Mucosa of stomach (tissue), 1 donor: Measurements from ENCODE around the gene HS2ST1.
A peak's percentile ranks its signal among the peaks of the same experiment; 100 is the strongest.
"Not testable (repeated sequence)": the region's sequence is repeated elsewhere in the genome, so short reads cannot be mapped to it uniquely, and the experiment has no call there.

Experiments used
- H3K27me3 ChIP-seq: one replicate; pipeline ENCODE4 v1.7.0; 2013; ENCODE audit warnings: mild to moderate bottlenecking, low read length; ENCODE audit not compliant: control insufficient read depth, insufficient read depth
- H3K36me3 ChIP-seq: one replicate; pipeline ENCODE4 v1.7.0; 2013; ENCODE audit warnings: low read length; ENCODE audit not compliant: control insufficient read depth, insufficient read depth
- H3K4me1 ChIP-seq: one replicate; pipeline ENCODE4 v1.7.0; 2013; ENCODE audit warnings: mild to moderate bottlenecking, low read length; ENCODE audit not compliant: control insufficient read depth, insufficient read depth
- H3K4me3 ChIP-seq: one replicate; pipeline ENCODE4 v1.7.0; 2013; ENCODE audit warnings: low read length
- H3K9ac ChIP-seq: one replicate; pipeline ENCODE4 v1.7.0; 2013; ENCODE audit warnings: mild to moderate bottlenecking, low read length, moderate library complexity
- H3K9me3 ChIP-seq: one replicate; pipeline ENCODE4 v1.7.0; 2013; ENCODE audit warnings: mild to moderate bottlenecking, low read length, moderate library complexity; ENCODE audit not compliant: control insufficient read depth
- donor health status: Pancreatic carcinoma.

Gene HS2ST1

DNA sequence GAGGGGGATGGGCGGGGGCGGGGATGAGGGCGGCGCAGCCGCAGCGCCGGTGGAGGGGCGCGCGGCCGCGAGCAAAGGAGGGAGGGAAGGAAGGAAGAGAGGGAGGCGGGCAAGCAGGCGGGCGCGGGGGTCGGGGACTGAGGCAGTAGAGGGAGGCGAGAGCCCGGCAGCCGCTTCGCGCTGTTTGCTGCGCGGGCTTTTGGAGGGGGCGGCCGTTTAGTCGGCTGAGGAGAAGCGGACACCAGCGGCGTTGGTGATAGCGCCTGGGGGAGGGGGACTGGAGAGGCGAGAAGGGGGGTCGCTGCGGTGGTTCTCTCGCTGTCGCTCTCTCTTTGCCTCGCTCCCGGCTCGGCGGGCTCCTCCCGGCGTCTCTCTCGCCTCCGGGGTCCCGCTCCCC lies at the start of gene HS2ST1:
Gene HS2ST1 (plus strand): TSS at position 35 of the 397 bp plus-strand sequence.
- Histone ChIP-seq H3K4me1 (peaks cover 9% of the 10 kb centered on the region), H3K27me3 (no peaks in the 10 kb centered on the region), H3K9ac (peak within 1 kb of the TSS; percentile 83), H3K4me3 (peak within 1 kb of the TSS; percentile 81), H3K36me3 (no peaks in the 10 kb centered on the region), H3K9me3 (no peaks in the 10 kb centered on the region)

DNA sequence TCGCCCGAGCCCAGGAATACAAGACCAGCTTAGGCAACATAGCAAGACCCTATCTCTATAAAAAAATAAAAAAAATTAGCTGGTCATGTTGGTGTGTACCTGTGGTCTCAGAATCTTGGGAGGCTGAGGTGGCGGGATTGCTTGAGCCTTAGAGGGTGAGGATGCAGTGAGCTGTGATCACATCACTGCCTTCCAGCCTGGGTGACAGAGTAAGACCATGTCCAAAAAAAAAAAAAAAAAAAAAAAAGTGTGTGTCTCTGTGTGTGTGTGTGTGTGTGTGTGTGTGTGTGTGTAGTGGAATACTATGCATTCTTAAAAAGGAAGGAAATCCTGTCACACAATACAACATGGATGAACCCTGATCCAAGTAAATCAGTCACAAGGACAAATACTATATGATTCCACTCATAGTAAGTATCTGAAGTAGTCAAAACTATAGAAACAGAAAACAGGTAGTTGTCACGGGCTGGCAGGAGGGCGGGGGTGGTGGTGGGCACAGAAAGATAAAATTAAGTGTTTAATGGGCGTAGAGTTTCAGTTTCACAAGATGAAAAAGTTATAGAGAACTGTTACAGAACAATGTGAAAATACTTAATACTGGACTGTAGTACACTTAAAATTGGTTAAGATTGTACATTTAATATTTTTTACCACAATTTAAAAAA lies 48.3 kb upstream of the HS2ST1 start:
- H3K4me1 ChIP-seq, result no peaks in the 10 kb centered on the region
- no peak overlapping the region for H3K9ac ChIP-seq
- H3K9me3 ChIP-seq, result no peaks in the 10 kb centered on the region
- no peaks in the 10 kb centered on the region for H3K27me3 ChIP-seq
- H3K36me3 ChIP-seq, result no peaks in the 10 kb centered on the region
- no peak overlapping the region for H3K4me3 ChIP-seq

DNA sequence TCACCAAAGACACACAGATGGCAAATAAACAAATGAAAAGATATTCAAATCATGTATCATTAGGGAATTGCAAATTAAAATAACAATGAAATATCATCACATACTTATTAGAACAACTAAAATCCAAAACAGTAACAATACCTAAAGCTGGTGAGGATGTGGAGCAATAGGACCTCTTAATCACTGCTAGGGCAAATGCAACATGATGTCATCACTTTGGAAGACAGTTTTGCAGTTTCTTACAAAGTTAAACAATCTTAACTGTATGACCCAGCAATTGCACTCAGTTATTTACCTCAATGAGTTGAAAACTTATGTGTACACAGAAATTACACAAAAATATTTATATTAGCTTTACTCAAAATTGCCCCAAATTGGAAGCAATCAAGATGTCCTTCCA lies 47.8 kb upstream of the HS2ST1 start:
- no peak overlapping the region for H3K4me3 ChIP-seq
- no peaks in the 10 kb centered on the region for H3K27me3 ChIP-seq
- no peaks in the 10 kb centered on the region for H3K36me3 ChIP-seq
- no peaks in the 10 kb centered on the region for H3K9me3 ChIP-seq
- H3K4me1 ChIP-seq, result no peaks in the 10 kb centered on the region
- no peak overlapping the region for H3K9ac ChIP-seq

DNA sequence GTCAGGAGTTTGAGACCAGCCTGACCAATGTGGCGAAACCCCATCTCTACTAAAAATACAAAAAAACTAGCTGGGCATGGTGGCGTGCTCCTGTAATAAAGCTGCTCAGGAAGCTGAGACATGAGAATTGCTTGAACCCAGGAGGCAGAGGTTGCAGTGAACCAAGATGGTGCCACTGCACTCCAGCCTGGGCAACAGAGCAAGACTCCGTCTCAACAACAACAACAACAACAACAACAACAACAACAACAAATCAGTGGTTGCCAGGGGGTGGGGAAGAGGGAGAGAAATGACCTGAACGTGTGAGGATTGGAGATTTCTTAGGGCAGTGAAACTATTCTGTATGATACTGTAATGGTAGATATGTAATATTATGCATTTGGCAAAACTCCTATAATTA lies 47.2 kb upstream of the HS2ST1 start:
- not testable (repeated sequence) for H3K9ac ChIP-seq, H3K36me3 ChIP-seq, H3K4me1 ChIP-seq

DNA sequence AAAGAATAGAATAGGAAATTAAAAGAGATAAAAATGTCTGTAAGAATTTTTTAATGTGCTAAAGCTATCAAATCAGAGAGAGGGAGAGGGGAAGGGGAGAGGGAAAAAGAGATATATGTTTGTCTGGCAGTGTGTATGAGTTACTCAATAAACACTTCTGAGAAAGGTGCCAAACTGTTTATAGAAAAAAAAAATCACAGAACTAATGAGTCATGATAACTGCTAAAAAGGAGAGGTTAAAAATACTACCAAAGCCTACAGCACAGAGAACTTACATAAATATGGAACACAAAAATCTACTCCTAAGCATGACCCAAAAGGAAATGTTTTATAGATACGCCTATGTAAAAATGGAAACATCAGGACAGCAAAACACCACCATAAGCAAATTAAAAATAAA lies 46.0 kb upstream of the HS2ST1 start:
- H3K4me3 ChIP-seq, result no peak overlapping the region
- H3K27me3 ChIP-seq, result no peaks in the 10 kb centered on the region

More for the DNA sequence above, 47.2 kb upstream of the HS2ST1 start:
- H3K27me3 ChIP-seq, H3K4me3 ChIP-seq, H3K9me3 ChIP-seq: not testable (repeated sequence)

DNA sequence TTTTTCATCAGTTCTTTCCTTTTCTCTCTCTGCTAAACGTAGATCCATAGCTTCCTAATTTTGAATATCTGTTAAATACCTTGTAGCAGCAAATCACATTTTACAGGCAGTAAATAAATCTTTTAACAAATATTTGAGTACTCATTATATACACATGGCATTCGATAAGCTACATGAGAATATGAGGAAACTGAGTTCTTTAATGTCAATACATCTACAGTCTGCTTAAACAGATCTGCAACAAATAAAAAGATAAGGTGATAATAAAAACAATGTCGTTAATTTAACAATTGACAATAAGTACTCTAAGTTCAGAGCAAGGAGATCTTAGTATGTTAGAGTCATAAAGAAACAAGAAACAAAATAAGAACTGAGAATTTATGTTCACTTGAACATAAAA lies 43.4 kb upstream of the HS2ST1 start:
- H3K4me1 ChIP-seq, result no peaks in the 10 kb centered on the region
- no peaks in the 10 kb centered on the region for H3K9me3 ChIP-seq
- no peak overlapping the region for H3K9ac ChIP-seq
- H3K27me3 ChIP-seq, result no peaks in the 10 kb centered on the region
- no peak overlapping the region for H3K4me3 ChIP-seq
- no peaks in the 10 kb centered on the region for H3K36me3 ChIP-seq

More for the DNA sequence above, 46.0 kb upstream of the HS2ST1 start:
- Histone ChIP-seq H3K9me3 (no peaks in the 10 kb centered on the region), H3K9ac (no peak overlapping the region), H3K36me3 (no peaks in the 10 kb centered on the region), H3K4me1 (no peaks in the 10 kb centered on the region)

DNA sequence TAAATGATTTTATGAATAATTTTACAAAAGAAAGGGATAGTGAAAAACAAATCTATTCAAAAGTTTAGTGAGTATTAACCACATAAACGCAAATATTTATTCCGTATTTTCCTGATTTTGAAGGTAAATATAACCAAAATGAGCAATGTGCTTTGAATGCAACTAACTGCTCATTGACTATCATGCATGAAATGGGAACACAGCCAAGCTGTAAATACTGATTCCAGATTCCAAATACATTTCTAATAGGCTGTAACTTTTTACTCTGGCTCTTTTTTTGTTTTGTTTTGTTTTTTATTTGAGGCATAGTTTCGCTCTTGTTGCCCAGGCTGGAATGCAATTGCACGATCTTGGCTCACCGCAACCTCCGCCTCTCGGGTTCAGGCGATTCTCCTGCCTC lies 42.3 kb upstream of the HS2ST1 start:
- H3K4me3 ChIP-seq, result no peak overlapping the region
- no peaks in the 10 kb centered on the region for H3K36me3 ChIP-seq
- no peaks in the 10 kb centered on the region for H3K27me3 ChIP-seq

DNA sequence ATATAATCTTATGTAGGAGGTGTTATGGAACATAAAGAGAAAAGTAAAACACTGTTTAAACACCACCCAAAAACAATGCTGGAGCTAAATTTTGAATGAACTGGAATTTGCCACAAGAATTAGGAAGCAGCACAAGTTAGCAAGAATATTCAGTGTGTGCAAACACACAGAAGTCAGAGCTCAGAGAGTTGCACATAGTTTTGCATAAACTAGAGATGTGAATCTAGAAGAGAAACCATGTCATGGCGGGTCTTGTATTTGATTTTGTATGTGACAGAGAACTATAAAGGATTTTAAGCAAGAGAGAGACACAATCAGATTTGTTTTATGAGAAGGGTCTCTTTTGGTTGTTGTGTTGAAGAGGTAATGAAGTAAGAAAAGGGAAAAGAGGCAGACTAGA lies 38.7 kb upstream of the HS2ST1 start:
- no peak overlapping the region for H3K4me3 ChIP-seq
- H3K36me3 ChIP-seq, result no peaks in the 10 kb centered on the region
- H3K9ac ChIP-seq, result no peak overlapping the region
- H3K27me3 ChIP-seq, result no peaks in the 10 kb centered on the region
- no peaks in the 10 kb centered on the region for H3K9me3 ChIP-seq
- H3K4me1 ChIP-seq, result no peaks in the 10 kb centered on the region

More for the DNA sequence above, 42.3 kb upstream of the HS2ST1 start:
- no peak overlapping the region for H3K9ac ChIP-seq
- H3K9me3 ChIP-seq, result no peaks in the 10 kb centered on the region
- H3K4me1 ChIP-seq, result no peaks in the 10 kb centered on the region

DNA sequence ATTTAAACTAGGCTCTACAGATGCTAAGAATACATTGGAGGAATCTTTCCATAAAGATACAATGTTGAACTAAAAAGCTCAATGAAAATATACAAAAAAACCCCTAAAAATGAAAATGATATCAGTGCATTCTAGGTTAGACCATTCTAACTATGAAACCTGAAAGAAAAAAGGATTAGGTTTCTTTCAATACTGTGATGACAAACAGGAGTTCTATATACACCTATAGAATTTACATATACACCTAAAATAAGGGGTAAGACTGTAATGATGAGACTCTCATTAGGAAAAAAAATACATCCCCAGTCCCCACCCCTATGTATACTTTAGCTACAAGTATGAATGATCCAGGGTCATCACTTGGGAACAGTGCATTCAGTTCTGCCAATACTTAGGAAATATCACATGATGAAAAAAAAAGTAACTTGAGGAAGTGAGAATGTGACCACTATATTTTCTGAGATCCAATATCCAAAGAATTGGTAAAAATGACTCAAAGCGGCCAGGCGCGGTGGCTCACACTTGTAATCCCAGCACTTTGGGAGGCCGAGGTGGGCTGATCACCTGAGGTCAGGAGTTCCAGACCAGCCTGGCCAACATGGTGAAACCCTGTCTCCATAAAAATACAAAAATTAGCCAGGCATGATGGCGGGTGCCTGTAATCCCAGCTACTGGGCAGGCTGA lies 26.8 kb upstream of the HS2ST1 start:
- no peaks in the 10 kb centered on the region for H3K4me1 ChIP-seq
- H3K9ac ChIP-seq, result no peak overlapping the region
- H3K4me3 ChIP-seq, result no peak overlapping the region
- H3K9me3 ChIP-seq, result no peaks in the 10 kb centered on the region
- H3K36me3 ChIP-seq, result no peaks in the 10 kb centered on the region
- H3K27me3 ChIP-seq, result no peaks in the 10 kb centered on the region

DNA sequence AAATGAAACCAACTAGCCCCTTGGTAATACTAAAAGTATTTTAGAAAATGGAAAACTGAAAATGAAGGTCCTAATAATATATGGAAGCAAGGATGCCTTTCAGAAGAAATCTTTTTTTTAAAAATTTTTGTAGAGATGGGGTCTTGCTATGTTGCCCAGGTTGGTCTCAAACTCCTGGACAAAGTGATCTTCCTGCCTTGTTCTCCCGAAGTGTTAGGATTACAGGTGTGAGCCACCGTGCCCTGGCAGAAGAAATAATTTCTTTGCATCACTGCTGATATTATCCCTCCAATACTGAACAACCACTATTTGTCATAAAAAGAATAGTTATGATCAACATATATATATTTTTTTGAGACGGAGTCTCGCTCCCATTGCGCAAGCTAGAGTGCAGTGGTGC lies 26.1 kb upstream of the HS2ST1 start:
- Histone ChIP-seq H3K4me3 (no peak overlapping the region), H3K9ac (no peak overlapping the region), H3K27me3 (no peaks in the 10 kb centered on the region), H3K4me1 (no peaks in the 10 kb centered on the region), H3K9me3 (no peaks in the 10 kb centered on the region), H3K36me3 (no peaks in the 10 kb centered on the region)

DNA sequence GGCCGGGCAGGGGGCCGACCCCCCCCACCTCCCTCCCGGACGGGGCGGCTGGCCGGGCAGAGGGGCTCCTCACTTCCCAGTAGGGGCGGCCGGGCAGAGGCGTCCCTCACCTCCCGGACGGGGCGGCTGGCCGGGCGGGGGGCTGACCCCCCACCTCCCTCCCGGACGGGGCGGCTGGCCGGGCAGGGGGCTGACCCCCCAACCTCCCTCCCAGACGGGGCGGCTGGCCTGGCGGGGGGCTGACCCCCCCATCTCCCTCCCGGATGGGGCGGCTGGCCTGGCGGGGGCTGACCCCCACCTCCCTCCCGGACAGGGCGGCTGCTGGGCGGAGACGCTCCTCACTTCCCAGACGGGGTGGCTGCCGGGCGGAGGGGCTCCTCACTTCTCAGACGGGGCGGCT lies 15.0 kb upstream of the HS2ST1 start:
- not testable (repeated sequence) for H3K36me3 ChIP-seq, H3K4me1 ChIP-seq, H3K27me3 ChIP-seq, H3K4me3 ChIP-seq, H3K9ac ChIP-seq, H3K9me3 ChIP-seq

DNA sequence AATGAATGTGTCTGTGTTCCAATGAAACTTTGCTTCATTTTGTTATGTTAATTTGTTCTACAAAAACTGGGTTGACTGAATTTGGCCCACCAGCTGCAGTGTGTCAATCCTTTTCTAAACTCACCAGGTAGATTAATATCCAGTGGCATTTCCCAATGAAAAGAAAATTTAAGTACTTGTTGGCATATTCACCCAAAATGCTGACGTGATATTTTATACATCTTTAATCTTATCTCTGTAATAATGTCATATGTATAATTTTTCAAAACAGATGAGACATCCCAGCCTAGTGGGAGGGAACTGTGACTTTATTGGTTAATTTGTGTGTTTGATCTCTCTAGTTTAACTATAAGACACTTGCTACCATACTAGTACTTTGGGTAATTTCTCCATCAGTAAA lies 8.6 kb upstream of the HS2ST1 start:
- no peaks in the 10 kb centered on the region for H3K27me3 ChIP-seq
- no peaks in the 10 kb centered on the region for H3K4me1 ChIP-seq
- H3K9me3 ChIP-seq, result no peaks in the 10 kb centered on the region
- no peak overlapping the region for H3K9ac ChIP-seq
- no peaks in the 10 kb centered on the region for H3K36me3 ChIP-seq
- no peak overlapping the region for H3K4me3 ChIP-seq
